ENCODE data around the gene SLC26A2. TPM values are rescaled to one million over a fixed set of nuclear protein-coding genes. Genes with fewer than 3 reads are reported as not detected.

SLC26A2 gene
- total RNA-seq, 1 donor from 2014 or later: 17.4 TPM

DNA sequence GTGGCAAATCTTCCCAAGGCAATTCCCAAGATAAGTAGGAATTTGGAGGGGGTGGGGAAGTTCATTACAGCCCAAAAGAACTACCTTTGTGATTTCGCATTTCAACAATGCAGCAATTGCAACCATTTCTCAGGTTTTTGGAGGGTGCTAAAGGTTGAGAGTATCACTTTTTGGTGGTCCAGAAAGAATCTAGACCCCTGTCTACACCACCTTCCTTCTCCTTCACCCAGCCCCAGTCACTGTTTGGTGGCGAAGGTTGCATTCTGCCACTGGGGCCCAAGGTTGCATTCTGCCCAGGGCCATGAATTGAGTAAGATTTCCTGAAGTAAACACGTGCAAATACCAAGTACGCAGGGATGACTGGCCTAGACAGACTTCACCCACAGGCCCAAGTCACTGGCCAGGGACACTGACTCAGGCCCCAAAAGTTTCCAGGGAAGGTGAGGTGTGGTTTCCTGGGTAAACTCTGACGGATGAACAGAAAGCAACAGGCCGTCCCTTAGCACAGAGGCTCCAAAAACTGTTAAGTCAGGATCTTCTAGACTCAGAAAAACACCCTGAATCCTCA, 21.7 kb upstream of the SLC26A2 start:
- TF ChIP-seq CTCF (conservative IDR thresholded peaks at IDR 0.05): no peak
- Mint-ChIP-seq H3K27ac (no peak overlapping the region), H3K4me1 (ENCODE audit: unreplicated experiment) (peaks cover 39% of the 10 kb centered on the region), H3K9me3 (no peaks in the 10 kb centered on the region), H3K27me3 (peaks cover 4% of the 10 kb centered on the region), H3K4me3 (no peak overlapping the region), H3K36me3 (no peaks in the 10 kb centered on the region)
- DNase-seq (ENCODE audit: extremely low spot score, unreplicated experiment): no peak

- no peaks in the 10 kb centered on the region for H3K36me3 Mint-ChIP-seq
- no peaks in the 10 kb centered on the region for H3K9me3 Mint-ChIP-seq
- peaks cover 4% of the 10 kb centered on the region for H3K27me3 Mint-ChIP-seq
- no peak overlapping the region for H3K27ac Mint-ChIP-seq
- DNase-seq (ENCODE audit: extremely low spot score, unreplicated experiment): no peak
- no peak for TF ChIP-seq CTCF (conservative IDR thresholded peaks at IDR 0.05)
- H3K4me1 Mint-ChIP-seq (ENCODE audit: unreplicated experiment): peaks cover 42% of the 10 kb centered on the region
- H3K4me3 Mint-ChIP-seq: no peak overlapping the region
Measured at GRCh38 chr5:149939546-149939945, 21.0 kb upstream of the SLC26A2 start.

DNA sequence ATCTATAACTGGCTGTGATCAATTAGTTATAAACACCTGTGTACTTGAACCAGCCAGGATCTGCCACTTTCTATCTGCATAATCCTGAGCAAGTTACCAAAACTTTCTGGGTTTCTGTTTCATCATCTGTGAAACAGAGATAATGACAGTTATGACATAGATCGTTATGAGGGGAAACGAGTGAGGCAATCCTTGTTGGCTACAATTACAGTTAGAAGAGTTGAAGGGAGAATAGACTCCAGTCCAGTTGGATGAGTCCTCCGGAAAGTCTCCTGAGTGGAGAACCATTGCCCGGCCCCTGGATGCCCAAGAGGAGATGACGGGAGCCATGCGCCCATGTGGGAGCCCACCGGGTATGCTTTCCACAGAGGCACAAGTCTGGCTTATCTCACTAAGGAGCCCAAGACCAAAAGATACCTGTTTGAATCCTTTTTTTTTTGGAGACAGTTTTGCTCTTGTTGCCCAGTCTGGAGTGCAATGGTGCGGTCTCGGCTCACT, 20.4 kb upstream of the SLC26A2 start:
- Mint-ChIP-seq H3K27me3 (peaks cover 4% of the 10 kb centered on the region), H3K4me1 (ENCODE audit: unreplicated experiment) (peaks cover 47% of the 10 kb centered on the region), H3K27ac (no peak overlapping the region), H3K4me3 (no peak overlapping the region), H3K9me3 (no peaks in the 10 kb centered on the region), H3K36me3 (no peaks in the 10 kb centered on the region)
- TF ChIP-seq CTCF (conservative IDR thresholded peaks at IDR 0.05): no peak
- no peak for DNase-seq (ENCODE audit: extremely low spot score, unreplicated experiment)

- H3K9me3 Mint-ChIP-seq: no peaks in the 10 kb centered on the region
- peaks cover 4% of the 10 kb centered on the region for H3K27me3 Mint-ChIP-seq
- no peaks in the 10 kb centered on the region for H3K36me3 Mint-ChIP-seq
- H3K4me3 Mint-ChIP-seq: no peak overlapping the region
- no peak for DNase-seq (ENCODE audit: extremely low spot score, unreplicated experiment)
- TF ChIP-seq CTCF (conservative IDR thresholded peaks at IDR 0.05): no peak
- H3K4me1 Mint-ChIP-seq (ENCODE audit: unreplicated experiment): peaks cover 49% of the 10 kb centered on the region
- H3K27ac Mint-ChIP-seq: peak overlapping the region; percentile 29
Measured at GRCh38 chr5:149940941-149941644, 19.5 kb upstream of the SLC26A2 start.

GRCh38 chr5:149941795-149942194, 18.8 kb upstream of the SLC26A2 start:
- no peak for DNase-seq (ENCODE audit: extremely low spot score, unreplicated experiment)
- H3K9me3 Mint-ChIP-seq: no peaks in the 10 kb centered on the region
- no peak overlapping the region for H3K4me3 Mint-ChIP-seq
- H3K36me3 Mint-ChIP-seq: no peaks in the 10 kb centered on the region
- no peak overlapping the region for H3K27ac Mint-ChIP-seq
- peaks cover 4% of the 10 kb centered on the region for H3K27me3 Mint-ChIP-seq
- TF ChIP-seq CTCF (conservative IDR thresholded peaks at IDR 0.05): no peak
- H3K4me1 Mint-ChIP-seq (ENCODE audit: unreplicated experiment): peaks cover 49% of the 10 kb centered on the region
